ENCODE measurements around the gene BPI. TPM values are rescaled to one million over a fixed set of nuclear protein-coding genes. Genes with fewer than 3 reads are reported as not detected.

BPI gene
- total and polyA plus RNA-seq, 11 donors, result 0.18 to 2.9 (median 0.32) TPM; not detected in 7

- peak overlapping the region in 1 of 12 donors; percentile 7 for H3K4me3 ChIP-seq
- H3K4me1 ChIP-seq, result peaks cover 0 to 34% (median 0%) of the 10 kb centered on the region in 12 donors
These were observed 12.8 kb upstream of the BPI start for GRCh38 chr20:38290829-38291814.

GRCh38 chr20:38291966-38292365 is 12.0 kb upstream of the BPI start:
- Histone ChIP-seq H3K36me3 (no peaks in the 10 kb centered on the region), H3K27me3 (peaks cover 0 to 5% (median 0%) of the 10 kb centered on the region in 9 donors), H3K9me3 (no peaks in the 10 kb centered on the region), H3K4me3 (no peak overlapping the region), H3K4me1 (peaks cover 0 to 32% (median 0%) of the 10 kb centered on the region in 12 donors), H3K27ac (no peak overlapping the region)
- 43 to 80% (median 66%) methylated on average over 3 of the region's 3 CpGs for WGBS, 4 donors
- ATAC-seq (no peak), DNase-seq (no peak)
- TF ChIP-seq, protein P1, sequence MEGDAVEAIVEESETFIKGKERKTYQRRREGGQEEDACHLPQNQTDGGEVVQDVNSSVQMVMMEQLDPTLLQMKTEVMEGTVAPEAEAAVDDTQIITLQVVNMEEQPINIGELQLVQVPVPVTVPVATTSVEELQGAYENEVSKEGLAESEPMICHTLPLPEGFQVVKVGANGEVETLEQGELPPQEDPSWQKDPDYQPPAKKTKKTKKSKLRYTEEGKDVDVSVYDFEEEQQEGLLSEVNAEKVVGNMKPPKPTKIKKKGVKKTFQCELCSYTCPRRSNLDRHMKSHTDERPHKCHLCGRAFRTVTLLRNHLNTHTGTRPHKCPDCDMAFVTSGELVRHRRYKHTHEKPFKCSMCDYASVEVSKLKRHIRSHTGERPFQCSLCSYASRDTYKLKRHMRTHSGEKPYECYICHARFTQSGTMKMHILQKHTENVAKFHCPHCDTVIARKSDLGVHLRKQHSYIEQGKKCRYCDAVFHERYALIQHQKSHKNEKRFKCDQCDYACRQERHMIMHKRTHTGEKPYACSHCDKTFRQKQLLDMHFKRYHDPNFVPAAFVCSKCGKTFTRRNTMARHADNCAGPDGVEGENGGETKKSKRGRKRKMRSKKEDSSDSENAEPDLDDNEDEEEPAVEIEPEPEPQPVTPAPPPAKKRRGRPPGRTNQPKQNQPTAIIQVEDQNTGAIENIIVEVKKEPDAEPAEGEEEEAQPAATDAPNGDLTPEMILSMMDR (IDR thresholded peaks at IDR 0.05), result no peak
- no peak for TF ChIP-seq POLR2A (IDR thresholded peaks at IDR 0.05)
- intact Hi-C loops (cut with DNase I), result loop anchor here in 1 of 10 donors (10.0 kb wide), 1 partner anchor 57 kb away; no protein-coding TSS in a partner anchor

More at GRCh38 chr20:38290829-38291814, 12.8 kb upstream of the BPI start:
- intact Hi-C loops (cut with DNase I), result loop anchor here in 1 of 10 donors (10.0 kb wide), 1 partner anchor 56 kb away; no protein-coding TSS in a partner anchor
- Histone ChIP-seq H3K36me3 (no peaks in the 10 kb centered on the region), H3K9me3 (no peaks in the 10 kb centered on the region), H3K27me3 (peaks cover 0 to 5% (median 0%) of the 10 kb centered on the region in 9 donors), H3K27ac (peak overlapping the region in 1 of 12 donors; percentile 19)
- TF ChIP-seq POLR2A (IDR thresholded peaks at IDR 0.05), result no peak
- TF ChIP-seq, protein P1 (IDR thresholded peaks at IDR 0.05), result peak; percentile 18 to 63 (median 36)
- ATAC-seq (peak; percentile 22 to 90 (median 76)), DNase-seq (peak; percentile 51 to 76 (median 66))
- WGBS, 4 donors, result 43 to 45% (median 44%) methylated on average over 21 of the region's 21 CpGs

DNA sequence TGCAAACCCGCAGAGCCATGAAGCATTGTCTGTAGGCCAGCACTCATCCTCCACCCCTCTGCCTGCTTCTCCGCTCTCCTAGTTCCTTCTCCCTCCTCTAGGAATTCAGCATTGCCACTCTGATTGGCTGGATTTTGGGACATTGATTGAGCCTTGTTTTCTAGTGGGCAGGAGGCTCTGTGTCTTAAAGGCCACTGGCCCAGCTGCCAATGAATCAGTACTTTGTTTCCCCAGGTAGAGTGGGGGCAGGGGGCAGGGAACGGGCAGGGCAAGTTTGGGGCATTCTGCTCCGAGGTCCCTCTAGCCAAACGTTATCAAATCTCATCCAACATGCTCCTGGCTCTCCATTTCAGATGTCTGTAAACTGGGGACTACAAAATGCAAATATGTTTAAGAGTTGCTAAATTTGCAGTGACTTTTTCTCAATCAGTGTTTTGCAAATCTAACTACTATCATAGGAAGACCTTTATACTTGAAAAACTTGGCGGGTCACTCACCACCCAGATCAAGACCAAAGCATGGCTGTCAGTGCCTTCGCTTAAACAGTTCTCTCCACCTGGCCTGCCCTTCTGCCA is 10.4 kb upstream of the BPI start:
- 64 to 79% (median 67%) methylated on average over 7 of the region's 7 CpGs for WGBS, 4 donors
- ATAC-seq (no peak), DNase-seq (no peak)
- peaks cover 0 to 23% (median 3%) of the 10 kb centered on the region in 12 donors for H3K4me1 ChIP-seq
- no peaks in the 10 kb centered on the region for H3K36me3 ChIP-seq
- no peak overlapping the region for H3K4me3 ChIP-seq
- no peak for TF ChIP-seq POLR2A (IDR thresholded peaks at IDR 0.05)
- TF ChIP-seq, protein P1 (IDR thresholded peaks at IDR 0.05), result no peak
- intact Hi-C loops (cut with DNase I), result loop anchor here in 1 of 10 donors (10.0 kb wide), 1 partner anchor 59 kb away; no protein-coding TSS in a partner anchor
- H3K27me3 ChIP-seq, result peaks cover 0 to 5% (median 0%) of the 10 kb centered on the region in 9 donors
- no peaks in the 10 kb centered on the region for H3K9me3 ChIP-seq
- no peak overlapping the region for H3K27ac ChIP-seq

Data from heart left ventricle (tissue), 16 donors.